GM21576 (cell line): Measurements from ENCODE around the gene HSP90AB1.
"Not testable (repeated sequence)": the region's sequence is repeated elsewhere in the genome, so short reads cannot be mapped to it uniquely, and the experiment has no call there.

Experiments
- ATAC-seq: cut with Tn5 transposase; IDR thresholded peaks from one replicate; pipeline ENCODE4 v1.9.1; 2021; ENCODE audit warnings: mild to moderate bottlenecking, moderate library complexity; ENCODE audit not compliant: unreplicated experiment

Gene HSP90AB1

GRCh38 chr6:44222486-44223318 is 24.2 kb upstream of the HSP90AB1 start:
- ATAC-seq = no peak

GRCh38 chr6:44223319-44224028 is 23.4 kb upstream of the HSP90AB1 start, which contains the start of gene SLC29A1:
SLC29A1 (plus strand) TSS chr6:44223595; CDS start chr6:44227314, 3,719 bp downstream.
- ATAC-seq = peak; percentile 35

GRCh38 chr6:44224029-44224964 is 22.6 kb upstream of the HSP90AB1 start:
- no peak for ATAC-seq

GRCh38 chr6:44224965-44225305 is 22.0 kb upstream of the HSP90AB1 start:
- no peak for ATAC-seq

- ATAC-seq = no peak
Observed at GRCh38 chr6:44225579-44226325, 21.1 kb upstream of the HSP90AB1 start.

- no peak for ATAC-seq
Observed at GRCh38 chr6:44226368-44227147, 20.3 kb upstream of the HSP90AB1 start.

GRCh38 chr6:44227148-44227793 is 19.6 kb upstream of the HSP90AB1 start:
- no peak for ATAC-seq

- ATAC-seq = no peak
Observed at GRCh38 chr6:44228031-44228430, 18.9 kb upstream of the HSP90AB1 start.

- no peak for ATAC-seq
Observed at GRCh38 chr6:44228433-44228832, 18.5 kb upstream of the HSP90AB1 start.

- no peak for ATAC-seq
Observed at GRCh38 chr6:44228836-44229235, 18.1 kb upstream of the HSP90AB1 start.

- no peak for ATAC-seq
Observed at GRCh38 chr6:44229376-44230033, 17.4 kb upstream of the HSP90AB1 start.

GRCh38 chr6:44230034-44230675 is 16.7 kb upstream of the HSP90AB1 start:
- ATAC-seq = no peak

- ATAC-seq = not testable (repeated sequence)
Observed at GRCh38 chr6:44231426-44231825, 15.5 kb upstream of the HSP90AB1 start.

- no peak for ATAC-seq
Observed at GRCh38 chr6:44232676-44233566, 14.0 kb upstream of the HSP90AB1 start.

- no peak for ATAC-seq
Observed at GRCh38 chr6:44233567-44234100, 13.3 kb upstream of the HSP90AB1 start.

- ATAC-seq = no peak
Observed at GRCh38 chr6:44234101-44235025, 12.5 kb upstream of the HSP90AB1 start.
